GM12878 (cell line): ENCODE data around the gene COPS3.

Experiments used
- BHLHE40 ChIP-seq, 2 experiments: fragments of 450-650 bp in 1 of 2; IDR thresholded peaks; 2 replicates each; pipeline ENCODE4 v1.6.1; 2011 to 2017; ENCODE audit warnings: low read depth in 2 of 2, borderline replicate concordance in 1 of 2, improper control_type of control experiment in 1 of 2, low read length in 1 of 2, mild to moderate bottlenecking in 1 of 2
- IRF4 ChIP-seq: IDR thresholded peaks from 2 replicates; pipeline ENCODE4 v1.6.1; 2011; ENCODE audit warnings: low read depth, low read length
- JUNB ChIP-seq: IDR thresholded peaks from 2 replicates; pipeline ENCODE4 v1.6.1; 2016; ENCODE audit warnings: antibody characterized with exemption, mild to moderate bottlenecking
- MYC ChIP-seq: IDR thresholded peaks from 2 replicates; pipeline ENCODE4 v1.6.1; 2011; ENCODE audit warnings: mild to moderate bottlenecking, low read length, moderate library complexity, inconsistent platforms; ENCODE audit not compliant: insufficient read depth, insufficient replicate concordance, insufficient read length, severe bottlenecking
- POLR2A ChIP-seq: IDR thresholded peaks from 2 replicates; pipeline ENCODE4 v1.6.1; 2011; ENCODE audit warnings: low read depth, mild to moderate bottlenecking, low read length
- SIX5 ChIP-seq: IDR thresholded peaks from 2 replicates; pipeline ENCODE4 v1.6.1; 2011; ENCODE audit warnings: mild to moderate bottlenecking, low read depth, low read length, moderate library complexity; ENCODE audit not compliant: severe bottlenecking
- SUZ12 ChIP-seq: fragments of 200-600 bp; sonication (generic); IDR thresholded peaks from one replicate; pipeline ENCODE4 v1.6.1; 2018; ENCODE audit warnings: antibody characterized with exemption, mild to moderate bottlenecking; ENCODE audit not compliant: unreplicated experiment
- TF ChIP-seq, protein P1 (sequence below): fragments of 450-650 bp; formaldehyde crosslinking; IDR thresholded peaks from 2 replicates; pipeline ENCODE4 v1.5.0; 2022; ENCODE audit warnings: mild to moderate bottlenecking, missing genetic modification characterization
- TF ChIP-seq, protein P2 (sequence below): IDR thresholded peaks from 2 replicates; pipeline ENCODE4 v1.6.1; 2012; ENCODE audit warnings: low read length, inconsistent platforms

DNA sequence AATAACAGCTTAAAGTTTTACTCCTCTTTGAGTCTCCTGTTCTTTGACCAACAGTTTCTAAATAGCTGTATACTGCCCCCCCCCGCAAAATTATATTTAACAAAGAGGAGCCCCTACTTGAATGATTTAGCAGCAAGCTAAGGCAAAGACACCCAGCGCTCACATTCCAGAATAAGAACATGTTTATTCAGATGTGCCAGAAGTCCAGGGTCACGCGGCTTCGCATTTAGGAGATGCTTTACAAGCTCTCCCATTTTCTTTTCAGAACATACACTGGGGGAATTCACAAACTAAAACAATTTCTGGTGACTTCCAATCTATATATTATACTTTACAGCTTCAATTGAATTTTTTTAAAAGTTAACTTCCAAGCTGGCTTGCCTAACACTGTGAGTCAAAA lies 80.2 kb downstream of the COPS3 start:
- TF ChIP-seq IRF4 = no peak
- TF ChIP-seq SUZ12 = no peak
- no peak for TF ChIP-seq POLR2A
- TF ChIP-seq MYC = no peak
- no peak for TF ChIP-seq SIX5
- no peak for TF ChIP-seq JUNB
- TF ChIP-seq, protein P1, sequence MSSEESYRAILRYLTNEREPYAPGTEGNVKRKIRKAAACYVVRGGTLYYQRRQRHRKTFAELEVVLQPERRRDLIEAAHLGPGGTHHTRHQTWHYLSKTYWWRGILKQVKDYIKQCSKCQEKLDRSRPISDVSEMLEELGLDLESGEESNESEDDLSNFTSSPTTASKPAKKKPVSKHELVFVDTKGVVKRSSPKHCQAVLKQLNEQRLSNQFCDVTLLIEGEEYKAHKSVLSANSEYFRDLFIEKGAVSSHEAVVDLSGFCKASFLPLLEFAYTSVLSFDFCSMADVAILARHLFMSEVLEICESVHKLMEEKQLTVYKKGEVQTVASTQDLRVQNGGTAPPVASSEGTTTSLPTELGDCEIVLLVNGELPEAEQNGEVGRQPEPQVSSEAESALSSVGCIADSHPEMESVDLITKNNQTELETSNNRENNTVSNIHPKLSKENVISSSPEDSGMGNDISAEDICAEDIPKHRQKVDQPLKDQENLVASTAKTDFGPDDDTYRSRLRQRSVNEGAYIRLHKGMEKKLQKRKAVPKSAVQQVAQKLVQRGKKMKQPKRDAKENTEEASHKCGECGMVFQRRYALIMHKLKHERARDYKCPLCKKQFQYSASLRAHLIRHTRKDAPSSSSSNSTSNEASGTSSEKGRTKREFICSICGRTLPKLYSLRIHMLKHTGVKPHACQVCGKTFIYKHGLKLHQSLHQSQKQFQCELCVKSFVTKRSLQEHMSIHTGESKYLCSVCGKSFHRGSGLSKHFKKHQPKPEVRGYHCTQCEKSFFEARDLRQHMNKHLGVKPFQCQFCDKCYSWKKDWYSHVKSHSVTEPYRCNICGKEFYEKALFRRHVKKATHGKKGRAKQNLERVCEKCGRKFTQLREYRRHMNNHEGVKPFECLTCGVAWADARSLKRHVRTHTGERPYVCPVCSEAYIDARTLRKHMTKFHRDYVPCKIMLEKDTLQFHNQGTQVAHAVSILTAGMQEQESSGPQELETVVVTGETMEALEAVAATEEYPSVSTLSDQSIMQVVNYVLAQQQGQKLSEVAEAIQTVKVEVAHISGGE (CRISPR knock-in tag) = no peak
- TF ChIP-seq, protein P2, sequence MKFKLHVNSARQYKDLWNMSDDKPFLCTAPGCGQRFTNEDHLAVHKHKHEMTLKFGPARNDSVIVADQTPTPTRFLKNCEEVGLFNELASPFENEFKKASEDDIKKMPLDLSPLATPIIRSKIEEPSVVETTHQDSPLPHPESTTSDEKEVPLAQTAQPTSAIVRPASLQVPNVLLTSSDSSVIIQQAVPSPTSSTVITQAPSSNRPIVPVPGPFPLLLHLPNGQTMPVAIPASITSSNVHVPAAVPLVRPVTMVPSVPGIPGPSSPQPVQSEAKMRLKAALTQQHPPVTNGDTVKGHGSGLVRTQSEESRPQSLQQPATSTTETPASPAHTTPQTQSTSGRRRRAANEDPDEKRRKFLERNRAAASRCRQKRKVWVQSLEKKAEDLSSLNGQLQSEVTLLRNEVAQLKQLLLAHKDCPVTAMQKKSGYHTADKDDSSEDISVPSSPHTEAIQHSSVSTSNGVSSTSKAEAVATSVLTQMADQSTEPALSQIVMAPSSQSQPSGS = no peak
- no peak for TF ChIP-seq BHLHE40 (IDR thresholded peaks at IDR 0.05; ENCODE audit: borderline replicate concordance in 1 of 2, low read depth in 2 of 2, low read length in 1 of 2)
